Measurements from ENCODE around the gene KLF13.

- TF ChIP-seq CTCF (IDR thresholded peaks at IDR 0.05; ENCODE audit: low read length) (no peak), EZH2 (optimal IDR thresholded peaks at IDR 0.05; ENCODE audit: low read depth, low read length) (no peak), EZH2phosphoT487 (IDR thresholded peaks at IDR 0.05; ENCODE audit: low read length) (no peak)
Measured at GRCh38 chr15:31304751-31305365, 21.8 kb upstream of the KLF13 start.
